MM.1S (cell line): ENCODE results near the gene RASL10B.
A peak's percentile ranks its signal among the peaks of the same experiment; 100 is the strongest.

Source experiments
- DNase-seq: peaks from one replicate; pipeline ENCODE4 v3.0.0-alpha.2; 2015
- H2AFZ ChIP-seq: fragments of 300-600 bp; sonication (generic); 2 replicates; pipeline ENCODE4 v1.6.0; 2016; ENCODE audit warnings: antibody characterized with exemption, low read length
- H3F3A ChIP-seq: fragments of 300-600 bp; sonication (generic); 2 replicates; pipeline ENCODE4 v1.6.1; 2016; ENCODE audit warnings: mild to moderate bottlenecking, antibody characterized with exemption, low read length, moderate library complexity, mixed read lengths; ENCODE audit not compliant: insufficient read depth
- H3K27ac ChIP-seq: fragments of 300-600 bp; sonication (generic); 2 replicates; pipeline ENCODE4 v1.5.1; 2016; ENCODE audit warnings: mild to moderate bottlenecking, low read length
- H3K27me3 ChIP-seq: fragments of 300-600 bp; sonication (generic); replicated peaks from 2 replicates; pipeline ENCODE4 v1.6.0; 2016; ENCODE audit warnings: low read length; ENCODE audit not compliant: insufficient read depth
- H3K36me3 ChIP-seq: fragments of 300-600 bp; sonication (generic); replicated peaks from 2 replicates; pipeline ENCODE4 v1.6.1; 2016; ENCODE audit warnings: mild to moderate bottlenecking, low read length, mixed read lengths; ENCODE audit not compliant: insufficient read depth
- H3K4me1 ChIP-seq: fragments of 300-600 bp; sonication (generic); 2 replicates; pipeline ENCODE4 v1.6.1; 2016; ENCODE audit warnings: low read length, mixed read lengths
- H3K4me2 ChIP-seq: fragments of 300-600 bp; sonication (generic); 2 replicates; pipeline ENCODE4 v1.6.0; 2016; ENCODE audit warnings: low read depth, low read length
- H3K4me3 ChIP-seq: fragments of 300-600 bp; sonication (generic); 2 replicates; pipeline ENCODE4 v1.5.1; 2016; ENCODE audit warnings: low read length, mixed read lengths
- H3K79me2 ChIP-seq: fragments of 300-600 bp; sonication (generic); 2 replicates; pipeline ENCODE4 v1.6.1; 2016; ENCODE audit warnings: mixed run types, low read length, mixed read lengths
- H3K9ac ChIP-seq: fragments of 300-600 bp; sonication (generic); 2 replicates; pipeline ENCODE4 v1.6.1; 2016; ENCODE audit warnings: low read length, mixed read lengths
- H3K9me2 ChIP-seq: fragments of 300-600 bp; sonication (generic); replicated peaks from 2 replicates; pipeline ENCODE4 v1.6.1; 2016; ENCODE audit warnings: mild to moderate bottlenecking, low read length, mixed read lengths; ENCODE audit not compliant: insufficient read depth
- H3K9me3 ChIP-seq: fragments of 300-600 bp; sonication (generic); replicated peaks from 2 replicates; pipeline ENCODE4 v1.6.1; 2016; ENCODE audit warnings: mild to moderate bottlenecking, low read length, mixed read lengths; ENCODE audit not compliant: insufficient read depth
- H4K20me1 ChIP-seq: fragments of 300-600 bp; sonication (generic); 2 replicates; pipeline ENCODE4 v1.6.1; 2016; ENCODE audit warnings: mild to moderate bottlenecking, low read length, moderate library complexity, mixed read lengths; ENCODE audit not compliant: insufficient read depth
- CTCF ChIP-seq: fragments of 300-600 bp; sonication (generic); IDR thresholded peaks from 2 replicates; pipeline ENCODE4 v1.5.1; 2016; ENCODE audit warnings: antibody characterized with exemption, low read length, mixed read lengths
- EZH2 ChIP-seq: fragments of 300-600 bp; sonication (generic); optimal IDR thresholded peaks from 2 replicates; pipeline ENCODE3; 2017; ENCODE audit warnings: low read depth, mild to moderate bottlenecking, antibody characterized with exemption, low read length, mixed read lengths
- EZH2phosphoT487 ChIP-seq: fragments of 300-600 bp; sonication (generic); IDR thresholded peaks from 2 replicates; pipeline ENCODE4 v1.6.1; 2018; ENCODE audit warnings: antibody characterized with exemption, low read length

Gene RASL10B

GRCh38 chr17:35766903-35767510 lies 35.6 kb downstream of the RASL10B start:
- no peaks in the 10 kb centered on the region for H3K4me1 ChIP-seq
- no peaks in the 10 kb centered on the region for H3K36me3 ChIP-seq
- H3K9me3 ChIP-seq = no peaks in the 10 kb centered on the region
- H3K27ac ChIP-seq = no peak overlapping the region
- no peaks in the 10 kb centered on the region for H3F3A ChIP-seq
- H3K27me3 ChIP-seq = peaks cover 14% of the 10 kb centered on the region; the same call in 1 of the 2 replicates
- no peak overlapping the region for H3K9ac ChIP-seq
- no peak overlapping the region for H3K4me3 ChIP-seq
- no peak overlapping the region for H3K4me2 ChIP-seq
- H2AFZ ChIP-seq = no peak overlapping the region
- no peaks in the 10 kb centered on the region for H4K20me1 ChIP-seq
- H3K9me2 ChIP-seq = no peaks in the 10 kb centered on the region
- TF ChIP-seq CTCF (peak; percentile 58), EZH2 (no peak)
- peak; percentile 48 for DNase-seq
- H3K79me2 ChIP-seq = no peaks in the 10 kb centered on the region

DNA sequence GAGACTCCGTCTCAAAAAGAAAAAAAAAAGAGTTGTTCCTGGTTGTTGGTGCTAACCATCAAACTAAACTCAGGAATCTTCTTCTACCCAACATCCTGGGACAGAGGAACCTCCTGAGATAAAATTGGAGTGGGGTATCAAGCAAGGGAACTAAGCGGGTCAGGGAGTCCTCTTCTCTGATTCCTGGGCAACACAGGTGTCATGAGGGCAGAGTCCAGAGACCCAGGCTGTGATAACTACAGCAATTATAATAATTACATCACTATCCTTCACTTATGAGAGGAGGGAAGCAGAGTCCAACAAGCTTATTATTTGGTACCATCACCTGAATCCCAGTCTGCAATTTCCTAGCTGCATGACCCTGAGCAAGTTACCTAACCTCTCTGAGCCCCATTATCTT lies 37.4 kb downstream of the RASL10B start:
- TF ChIP-seq EZH2phosphoT487 (no peak), CTCF (no peak), EZH2 (no peak)
- Histone ChIP-seq H3K27ac (no peak overlapping the region), H3K4me1 (no peaks in the 10 kb centered on the region), H3K36me3 (no peaks in the 10 kb centered on the region), H2AFZ (no peak overlapping the region), H3K9ac (no peak overlapping the region), H3K4me2 (no peak overlapping the region), H3K79me2 (no peaks in the 10 kb centered on the region), H3K27me3 (peaks cover 25% of the 10 kb centered on the region; the same call in 1 of the 2 replicates), H4K20me1 (no peaks in the 10 kb centered on the region), H3K9me2 (no peaks in the 10 kb centered on the region), H3K9me3 (no peaks in the 10 kb centered on the region), H3F3A (no peaks in the 10 kb centered on the region), H3K4me3 (no peak overlapping the region)
- no peak for DNase-seq

DNA sequence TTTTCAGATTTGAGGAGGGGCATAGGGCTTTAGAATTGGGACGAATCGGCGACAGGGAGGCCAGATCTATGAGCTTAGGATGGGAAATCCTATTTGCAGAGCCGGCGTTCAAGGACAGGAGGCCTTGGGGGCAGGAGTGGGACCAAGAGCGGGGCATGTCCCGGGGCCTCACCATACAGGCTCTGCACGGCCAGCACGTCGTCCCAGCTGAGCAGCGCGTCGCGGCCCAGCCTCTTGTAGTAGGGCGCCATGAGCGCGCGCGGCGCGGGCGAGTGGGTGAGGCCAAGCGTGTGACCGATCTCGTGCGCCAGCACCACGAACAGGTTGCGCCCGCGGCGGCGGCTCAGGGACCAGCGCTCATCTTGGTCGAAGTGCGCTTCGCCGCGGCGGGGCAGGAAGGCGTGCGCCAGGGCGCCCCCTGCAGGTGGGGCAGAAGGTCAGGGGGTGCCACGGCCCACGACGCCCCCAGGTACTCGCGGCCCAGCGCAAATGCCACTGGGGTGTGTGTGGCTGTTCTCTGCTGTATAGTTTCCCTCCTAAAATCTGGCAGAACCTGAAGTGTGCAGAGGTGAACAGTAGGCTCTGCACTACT lies 38.6 kb downstream of the RASL10B start:
- Histone ChIP-seq H2AFZ (no peak overlapping the region), H3K4me3 (no peak overlapping the region), H3K27ac (no peak overlapping the region), H3K79me2 (no peaks in the 10 kb centered on the region), H3K4me2 (no peak overlapping the region), H3F3A (no peaks in the 10 kb centered on the region), H3K9me3 (no peaks in the 10 kb centered on the region), H3K4me1 (no peaks in the 10 kb centered on the region), H3K27me3 (peaks cover 24% of the 10 kb centered on the region; the same call in 1 of the 2 replicates), H3K9me2 (no peaks in the 10 kb centered on the region), H3K36me3 (no peaks in the 10 kb centered on the region), H4K20me1 (no peaks in the 10 kb centered on the region), H3K9ac (no peak overlapping the region)
- TF ChIP-seq EZH2phosphoT487 = no peak
- TF ChIP-seq CTCF = peak; percentile 37; the same call in 1 of the 2 replicates
- DNase-seq = no peak
